Tibial artery (tissue), 4 donors: Measurements from ENCODE around the gene TFPI.

Source experiments
- DNase-seq, 2 donors: peaks; one replicate each; pipeline ENCODE4 v3.0.0-alpha.2; 2019
- H3K27ac ChIP-seq, 2 donors: fragments of 200-600 bp; sonication (generic) in 1 of 2; 1 replicate in 1 of 2; 2 replicates in 1 of 2; pipeline ENCODE4 v1.5.1; 2018 to 2019; ENCODE audit warnings: mild to moderate bottlenecking in 1 of 2
- H3K27me3 ChIP-seq, 2 donors: fragments of 200-600 bp; sonication (generic) in 1 of 2; one replicate each; pipeline versions ENCODE4 v1.5.1 to v1.6.0; 2016 to 2019
- H3K36me3 ChIP-seq, 3 donors: fragments of 200-600 bp; sonication (generic) in 2 of 3; one replicate each; pipeline ENCODE4 v1.5.1; 2016 to 2019; ENCODE audit warnings: mild to moderate bottlenecking in 2 of 3
- H3K4me1 ChIP-seq, 4 donors: fragments of 200-600 bp; sonication (generic) in 2 of 4; 1 replicate in 3 of 4; 2 replicates in 1 of 4; pipeline ENCODE4 v1.5.1; 2016 to 2019
- H3K4me3 ChIP-seq, 2 donors: fragments of 200-600 bp; sonication (generic) in 1 of 2; 1 replicate in 1 of 2; 2 replicates in 1 of 2; pipeline ENCODE4 v1.5.1; 2018 to 2019; ENCODE audit warnings: mild to moderate bottlenecking in 2 of 2
- H3K9me3 ChIP-seq, 3 donors: fragments of 200-600 bp; sonication (generic) in 1 of 3; one replicate each; pipeline ENCODE4 v1.5.1; 2016 to 2019
- CTCF ChIP-seq, 2 experiments: fragments of 200-600 bp in 1 of 2; fragments of 450-650 bp in 1 of 2; IDR thresholded peaks; one replicate each; pipeline ENCODE4 v1.5.1; 2017 to 2019; ENCODE audit warnings: antibody characterized with exemption in 2 of 2, mild to moderate bottlenecking in 1 of 2, moderate library complexity in 1 of 2
- intact Hi-C: fragments of 100-400 bp; cut with DNase I; formaldehyde crosslinking; loops from one replicate; pipeline ENCODE4 v1.15.0; 2023; ENCODE audit warnings: low total_unique reads

Gene TFPI

DNA sequence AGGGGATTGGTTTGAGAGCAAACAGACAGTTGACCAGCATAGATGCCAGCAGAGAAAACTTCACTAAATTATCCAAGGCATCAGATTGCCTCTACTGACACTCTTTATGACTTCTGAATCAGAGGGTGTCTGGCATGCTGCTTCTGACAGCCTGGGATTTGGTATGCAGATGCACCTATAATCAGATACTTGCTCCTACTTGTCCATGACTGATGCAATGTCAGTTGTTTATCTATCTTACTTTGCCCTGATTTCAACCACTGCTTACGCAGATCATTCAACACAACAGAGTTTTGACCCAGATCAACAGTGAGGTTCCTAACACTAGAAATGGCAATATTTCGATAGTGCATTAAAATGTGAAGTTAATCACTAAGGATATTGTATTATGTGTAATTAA, 83.5 kb downstream of the TFPI start:
- no peak for DNase-seq
- Histone ChIP-seq H3K36me3 (peaks cover 5 to 49% (median 5%) of the 10 kb centered on the region in 3 donors), H3K27me3 (no peaks in the 10 kb centered on the region), H3K4me3 (no peak overlapping the region), H3K4me1 (no peaks in the 10 kb centered on the region), H3K27ac (no peak overlapping the region), H3K9me3 (no peaks in the 10 kb centered on the region)
- intact Hi-C loops: no loop called here
- no peak for TF ChIP-seq CTCF (IDR thresholded peaks at IDR 0.05)

- Histone ChIP-seq H3K27ac (no peak overlapping the region), H3K9me3 (no peaks in the 10 kb centered on the region), H3K36me3 (peaks cover 5 to 47% (median 5%) of the 10 kb centered on the region in 3 donors), H3K4me1 (no peaks in the 10 kb centered on the region), H3K4me3 (no peak overlapping the region), H3K27me3 (no peaks in the 10 kb centered on the region)
- intact Hi-C loops: no loop called here
- no peak for TF ChIP-seq CTCF (IDR thresholded peaks at IDR 0.05)
- DNase-seq: no peak
Measured at GRCh38 chr2:187469538-187469937, 84.7 kb downstream of the TFPI start.

DNA sequence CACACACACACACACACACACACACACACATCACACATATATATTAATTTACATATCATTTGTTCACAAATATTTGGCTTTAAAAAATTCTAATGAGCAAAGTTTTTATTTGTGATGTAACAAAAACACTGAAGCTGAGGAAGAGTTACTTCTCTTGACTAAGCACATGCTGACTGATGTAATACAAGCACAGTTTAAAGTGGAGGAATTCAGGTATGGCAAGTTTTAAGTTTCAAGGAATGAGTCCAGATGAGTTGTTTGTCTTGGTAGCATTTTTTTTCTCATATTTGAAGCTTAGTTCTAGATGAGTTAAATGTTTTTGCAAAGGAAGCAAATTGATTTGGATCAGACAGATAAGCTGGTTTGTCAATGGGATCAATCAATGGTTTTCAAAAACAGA, 86.0 kb downstream of the TFPI start:
- Histone ChIP-seq H3K27ac (no peak overlapping the region), H3K27me3 (no peaks in the 10 kb centered on the region), H3K36me3 (peaks cover 5 to 44% (median 5%) of the 10 kb centered on the region in 3 donors), H3K4me1 (no peaks in the 10 kb centered on the region), H3K4me3 (no peak overlapping the region), H3K9me3 (no peaks in the 10 kb centered on the region)
- intact Hi-C loops: no loop called here
- DNase-seq: no peak
- no peak for TF ChIP-seq CTCF (IDR thresholded peaks at IDR 0.05)

GRCh38 chr2:187466129-187466792, 88.0 kb downstream of the TFPI start:
- DNase-seq: no peak
- Histone ChIP-seq H3K27ac (no peak overlapping the region), H3K36me3 (peaks cover 5 to 34% (median 5%) of the 10 kb centered on the region in 3 donors), H3K9me3 (no peaks in the 10 kb centered on the region), H3K4me1 (no peaks in the 10 kb centered on the region), H3K4me3 (no peak overlapping the region), H3K27me3 (no peaks in the 10 kb centered on the region)
- no peak for TF ChIP-seq CTCF (IDR thresholded peaks at IDR 0.05)
- intact Hi-C loops: no loop called here

- no peak for TF ChIP-seq CTCF (IDR thresholded peaks at IDR 0.05)
- H3K4me3 ChIP-seq: no peak overlapping the region
- no peak for DNase-seq
- H3K27ac ChIP-seq: no peak overlapping the region
- H3K36me3 ChIP-seq: peaks cover 4 to 21% (median 5%) of the 10 kb centered on the region in 3 donors
- no peaks in the 10 kb centered on the region for H3K9me3 ChIP-seq
- H3K4me1 ChIP-seq: peaks cover 0 to 9% (median 0%) of the 10 kb centered on the region in 4 donors
- H3K27me3 ChIP-seq: no peaks in the 10 kb centered on the region
- intact Hi-C loops: no loop called here
Measured at GRCh38 chr2:187462839-187463238, 91.4 kb downstream of the TFPI start.
